NOMO-1 (cell line): ENCODE data around the gene TK2.
"Not testable (repeated sequence)": the region's sequence is repeated elsewhere in the genome, so short reads cannot be mapped to it uniquely, and the experiment has no call there.

Experiments
- DNase-seq, 2 experiments: peaks; one replicate each; lab custom pipeline; 2025; ENCODE audit not compliant: unreplicated experiment in 2 of 2; lab: John Stamatoyannopoulos, UW

The TK2 gene

GRCh38 chr16:66508248-66508913 lies 41.5 kb downstream of the TK2 start:
- no peak for DNase-seq

GRCh38 chr16:66507731-66508239 lies 42.1 kb downstream of the TK2 start:
- DNase-seq, result no peak

GRCh38 chr16:66503612-66504011 lies 46.3 kb downstream of the TK2 start:
- DNase-seq, result no peak

GRCh38 chr16:66503030-66503429 lies 46.9 kb downstream of the TK2 start:
- DNase-seq, result no peak

- DNase-seq, result peak in 1 of 2 experiments; percentile 13
Measured at GRCh38 chr16:66502020-66502913, 47.7 kb downstream of the TK2 start.

- not testable (repeated sequence) for DNase-seq
Measured at GRCh38 chr16:66501563-66501962, 48.4 kb downstream of the TK2 start.

- DNase-seq, result not testable (repeated sequence)
Measured at GRCh38 chr16:66497921-66498320, 52.0 kb downstream of the TK2 start.

- not testable (repeated sequence) for DNase-seq
Measured at GRCh38 chr16:66496226-66496625, 53.7 kb downstream of the TK2 start.

GRCh38 chr16:66495440-66495839 lies 54.5 kb downstream of the TK2 start:
- DNase-seq, result no peak

- no peak for DNase-seq
Measured at GRCh38 chr16:66494916-66495315, 55.0 kb downstream of the TK2 start.

GRCh38 chr16:66493490-66494401 lies 56.2 kb downstream of the TK2 start:
- no peak for DNase-seq

GRCh38 chr16:66491716-66492064 lies 58.2 kb downstream of the TK2 start:
- no peak for DNase-seq

GRCh38 chr16:66490774-66491715 lies 58.9 kb downstream of the TK2 start:
- DNase-seq, result no peak

GRCh38 chr16:66489818-66490217 lies 60.1 kb downstream of the TK2 start:
- no peak for DNase-seq

GRCh38 chr16:66489385-66489784 lies 60.5 kb downstream of the TK2 start:
- DNase-seq, result no peak

GRCh38 chr16:66488505-66488904 lies 61.4 kb downstream of the TK2 start:
- no peak for DNase-seq

GRCh38 chr16:66487580-66488275 lies 62.2 kb downstream of the TK2 start:
- DNase-seq, result no peak

GRCh38 chr16:66486773-66487579 lies 62.9 kb downstream of the TK2 start:
- no peak for DNase-seq
